OCI-LY1 (cell line): Measurements from ENCODE around the gene PTK7.

Experiments used
- CTCF ChIP-seq: fragments of 200-600 bp; sonication (generic), shearing (Covaris generic); IDR thresholded peaks from 2 replicates; pipeline ENCODE4 v1.5.1; 2017; ENCODE audit warnings: mild to moderate bottlenecking, antibody characterized with exemption, low read length, moderate library complexity, mixed read lengths
- EZH2 ChIP-seq: fragments of 200-600 bp; sonication (generic), shearing (Covaris generic); IDR thresholded peaks from 2 replicates; pipeline ENCODE4 v1.8.0; 2017; ENCODE audit warnings: borderline replicate concordance, mixed run types, mild to moderate bottlenecking, antibody characterized with exemption, low read length, moderate library complexity, mixed read lengths

GRCh38 chr6:43205849-43206248 lies 129.7 kb downstream of the PTK7 start:
- TF ChIP-seq CTCF (no peak), EZH2 (no peak)
